ENCODE data around the gene PKD1L1.

Gene PKD1L1

GRCh38 chr7:47843291-47843690 lies 105.0 kb downstream of the PKD1L1 start:
- no peak overlapping the region for H3K27ac ChIP-seq (ENCODE audit: low read length)
- H3K4me3 ChIP-seq (ENCODE audit: low read length): no peak overlapping the region
- H3K9ac ChIP-seq (ENCODE audit: low read length): no peak overlapping the region
- H3K27me3 ChIP-seq (ENCODE audit: control insufficient read depth, insufficient read depth, low read length): no peaks in the 10 kb centered on the region
- no peaks in the 10 kb centered on the region for H3K9me3 ChIP-seq (ENCODE audit: control insufficient read depth, low read depth, low read length)
- H3K36me3 ChIP-seq (ENCODE audit: control insufficient read depth, low read depth, low read length): no peaks in the 10 kb centered on the region
- no peaks in the 10 kb centered on the region for H3K4me1 ChIP-seq (ENCODE audit: control insufficient read depth, low read depth, low read length)

GRCh38 chr7:47839381-47839780 lies 108.9 kb downstream of the PKD1L1 start:
- Histone ChIP-seq H3K4me1 (ENCODE audit: control insufficient read depth, low read depth, low read length) (no peaks in the 10 kb centered on the region), H3K9me3 (ENCODE audit: control insufficient read depth, low read depth, low read length) (no peaks in the 10 kb centered on the region), H3K27me3 (ENCODE audit: control insufficient read depth, insufficient read depth, low read length) (no peaks in the 10 kb centered on the region), H3K36me3 (ENCODE audit: control insufficient read depth, low read depth, low read length) (no peaks in the 10 kb centered on the region), H3K9ac (ENCODE audit: low read length) (no peak overlapping the region), H3K27ac (ENCODE audit: low read length) (no peak overlapping the region), H3K4me3 (ENCODE audit: low read length) (no peak overlapping the region)

GRCh38 chr7:47837826-47838225 lies 110.4 kb downstream of the PKD1L1 start:
- H3K27me3 ChIP-seq (ENCODE audit: control insufficient read depth, insufficient read depth, low read length): no peaks in the 10 kb centered on the region
- H3K9ac ChIP-seq (ENCODE audit: low read length): no peak overlapping the region
- H3K27ac ChIP-seq (ENCODE audit: low read length): no peak overlapping the region
- no peaks in the 10 kb centered on the region for H3K9me3 ChIP-seq (ENCODE audit: control insufficient read depth, low read depth, low read length)
- no peaks in the 10 kb centered on the region for H3K4me1 ChIP-seq (ENCODE audit: control insufficient read depth, low read depth, low read length)
- no peak overlapping the region for H3K4me3 ChIP-seq (ENCODE audit: low read length)
- H3K36me3 ChIP-seq (ENCODE audit: control insufficient read depth, low read depth, low read length): no peaks in the 10 kb centered on the region

GRCh38 chr7:47836503-47837202 lies 111.6 kb downstream of the PKD1L1 start:
- no peaks in the 10 kb centered on the region for H3K9me3 ChIP-seq (ENCODE audit: control insufficient read depth, low read depth, low read length)
- H3K9ac ChIP-seq (ENCODE audit: low read length): no peak overlapping the region
- H3K4me1 ChIP-seq (ENCODE audit: control insufficient read depth, low read depth, low read length): no peaks in the 10 kb centered on the region
- no peaks in the 10 kb centered on the region for H3K36me3 ChIP-seq (ENCODE audit: control insufficient read depth, low read depth, low read length)
- no peak overlapping the region for H3K27ac ChIP-seq (ENCODE audit: low read length)
- H3K27me3 ChIP-seq (ENCODE audit: control insufficient read depth, insufficient read depth, low read length): no peaks in the 10 kb centered on the region
- no peak overlapping the region for H3K4me3 ChIP-seq (ENCODE audit: low read length)

GRCh38 chr7:47836080-47836479 lies 112.2 kb downstream of the PKD1L1 start:
- Histone ChIP-seq H3K27me3 (ENCODE audit: control insufficient read depth, insufficient read depth, low read length) (no peaks in the 10 kb centered on the region), H3K36me3 (ENCODE audit: control insufficient read depth, low read depth, low read length) (no peaks in the 10 kb centered on the region), H3K4me3 (ENCODE audit: low read length) (no peak overlapping the region), H3K9ac (ENCODE audit: low read length) (no peak overlapping the region), H3K9me3 (ENCODE audit: control insufficient read depth, low read depth, low read length) (no peaks in the 10 kb centered on the region), H3K27ac (ENCODE audit: low read length) (no peak overlapping the region), H3K4me1 (ENCODE audit: control insufficient read depth, low read depth, low read length) (no peaks in the 10 kb centered on the region)

- H3K27me3 ChIP-seq (ENCODE audit: control insufficient read depth, insufficient read depth, low read length): no peaks in the 10 kb centered on the region
These were observed 115.1 kb downstream of the PKD1L1 start for GRCh38 chr7:47833211-47833610.

GRCh38 chr7:47832105-47832715 lies 116.1 kb downstream of the PKD1L1 start:
- Histone ChIP-seq H3K27ac (ENCODE audit: low read length) (no peak overlapping the region), H3K9me3 (ENCODE audit: control insufficient read depth, low read depth, low read length) (no peaks in the 10 kb centered on the region), H3K27me3 (ENCODE audit: control insufficient read depth, insufficient read depth, low read length) (no peaks in the 10 kb centered on the region), H3K36me3 (ENCODE audit: control insufficient read depth, low read depth, low read length) (no peaks in the 10 kb centered on the region), H3K4me3 (ENCODE audit: low read length) (no peak overlapping the region), H3K4me1 (ENCODE audit: control insufficient read depth, low read depth, low read length) (no peaks in the 10 kb centered on the region), H3K9ac (ENCODE audit: low read length) (no peak overlapping the region)

More at GRCh38 chr7:47833211-47833610, 115.1 kb downstream of the PKD1L1 start:
- Histone ChIP-seq H3K36me3 (ENCODE audit: control insufficient read depth, low read depth, low read length) (no peaks in the 10 kb centered on the region), H3K4me3 (ENCODE audit: low read length) (no peak overlapping the region), H3K27ac (ENCODE audit: low read length) (no peak overlapping the region), H3K9ac (ENCODE audit: low read length) (no peak overlapping the region), H3K4me1 (ENCODE audit: control insufficient read depth, low read depth, low read length) (no peaks in the 10 kb centered on the region), H3K9me3 (ENCODE audit: control insufficient read depth, low read depth, low read length) (no peaks in the 10 kb centered on the region)

- Histone ChIP-seq H3K27me3 (ENCODE audit: control insufficient read depth, insufficient read depth, low read length) (no peaks in the 10 kb centered on the region), H3K4me1 (ENCODE audit: control insufficient read depth, low read depth, low read length) (no peaks in the 10 kb centered on the region), H3K36me3 (ENCODE audit: control insufficient read depth, low read depth, low read length) (no peaks in the 10 kb centered on the region), H3K27ac (ENCODE audit: low read length) (no peak overlapping the region), H3K9ac (ENCODE audit: low read length) (no peak overlapping the region), H3K4me3 (ENCODE audit: low read length) (no peak overlapping the region), H3K9me3 (ENCODE audit: control insufficient read depth, low read depth, low read length) (no peaks in the 10 kb centered on the region)
These were observed 118.3 kb downstream of the PKD1L1 start for GRCh38 chr7:47830015-47830414.

- no peak overlapping the region for H3K9ac ChIP-seq (ENCODE audit: low read length)
- no peaks in the 10 kb centered on the region for H3K27me3 ChIP-seq (ENCODE audit: control insufficient read depth, insufficient read depth, low read length)
- no peak overlapping the region for H3K4me3 ChIP-seq (ENCODE audit: low read length)
- H3K9me3 ChIP-seq (ENCODE audit: control insufficient read depth, low read depth, low read length): no peaks in the 10 kb centered on the region
- H3K27ac ChIP-seq (ENCODE audit: low read length): no peak overlapping the region
- H3K36me3 ChIP-seq (ENCODE audit: control insufficient read depth, low read depth, low read length): no peaks in the 10 kb centered on the region
- H3K4me1 ChIP-seq (ENCODE audit: control insufficient read depth, low read depth, low read length): no peaks in the 10 kb centered on the region
These were observed 120.4 kb downstream of the PKD1L1 start for GRCh38 chr7:47827871-47828270.

- H3K9ac ChIP-seq (ENCODE audit: low read length): no peak overlapping the region
- H3K27me3 ChIP-seq (ENCODE audit: control insufficient read depth, insufficient read depth, low read length): no peaks in the 10 kb centered on the region
- H3K4me1 ChIP-seq (ENCODE audit: control insufficient read depth, low read depth, low read length): no peaks in the 10 kb centered on the region
- no peak overlapping the region for H3K27ac ChIP-seq (ENCODE audit: low read length)
- no peaks in the 10 kb centered on the region for H3K36me3 ChIP-seq (ENCODE audit: control insufficient read depth, low read depth, low read length)
- H3K9me3 ChIP-seq (ENCODE audit: control insufficient read depth, low read depth, low read length): no peaks in the 10 kb centered on the region
- no peak overlapping the region for H3K4me3 ChIP-seq (ENCODE audit: low read length)
These were observed 120.9 kb downstream of the PKD1L1 start for GRCh38 chr7:47827351-47827756.

- Histone ChIP-seq H3K36me3 (ENCODE audit: control insufficient read depth, low read depth, low read length) (no peaks in the 10 kb centered on the region), H3K9ac (ENCODE audit: low read length) (no peak overlapping the region), H3K4me1 (ENCODE audit: control insufficient read depth, low read depth, low read length) (no peaks in the 10 kb centered on the region), H3K4me3 (ENCODE audit: low read length) (no peak overlapping the region), H3K27ac (ENCODE audit: low read length) (no peak overlapping the region), H3K27me3 (ENCODE audit: control insufficient read depth, insufficient read depth, low read length) (no peaks in the 10 kb centered on the region), H3K9me3 (ENCODE audit: control insufficient read depth, low read depth, low read length) (no peaks in the 10 kb centered on the region)
These were observed 121.5 kb downstream of the PKD1L1 start for GRCh38 chr7:47826754-47827153.

GRCh38 chr7:47819607-47819920 lies 128.7 kb downstream of the PKD1L1 start:
- Histone ChIP-seq H3K36me3 (ENCODE audit: control insufficient read depth, low read depth, low read length) (no peaks in the 10 kb centered on the region), H3K27ac (ENCODE audit: low read length) (no peak overlapping the region), H3K27me3 (ENCODE audit: control insufficient read depth, insufficient read depth, low read length) (no peaks in the 10 kb centered on the region), H3K9me3 (ENCODE audit: control insufficient read depth, low read depth, low read length) (no peaks in the 10 kb centered on the region), H3K4me3 (ENCODE audit: low read length) (no peak overlapping the region), H3K4me1 (ENCODE audit: control insufficient read depth, low read depth, low read length) (no peaks in the 10 kb centered on the region), H3K9ac (ENCODE audit: low read length) (no peak overlapping the region)
